Measurements from ENCODE around the gene GNL1. TPM values are rescaled to one million over a fixed set of nuclear protein-coding genes. Genes with fewer than 3 reads are reported as not detected.

GNL1 gene
- total and polyA plus RNA-seq, 9 of the 15 experiments (the other 6 are each of a cell fraction or from before 2014, with no cell fraction given) = 0.73 to 112 (median 58.0) TPM

DNA sequence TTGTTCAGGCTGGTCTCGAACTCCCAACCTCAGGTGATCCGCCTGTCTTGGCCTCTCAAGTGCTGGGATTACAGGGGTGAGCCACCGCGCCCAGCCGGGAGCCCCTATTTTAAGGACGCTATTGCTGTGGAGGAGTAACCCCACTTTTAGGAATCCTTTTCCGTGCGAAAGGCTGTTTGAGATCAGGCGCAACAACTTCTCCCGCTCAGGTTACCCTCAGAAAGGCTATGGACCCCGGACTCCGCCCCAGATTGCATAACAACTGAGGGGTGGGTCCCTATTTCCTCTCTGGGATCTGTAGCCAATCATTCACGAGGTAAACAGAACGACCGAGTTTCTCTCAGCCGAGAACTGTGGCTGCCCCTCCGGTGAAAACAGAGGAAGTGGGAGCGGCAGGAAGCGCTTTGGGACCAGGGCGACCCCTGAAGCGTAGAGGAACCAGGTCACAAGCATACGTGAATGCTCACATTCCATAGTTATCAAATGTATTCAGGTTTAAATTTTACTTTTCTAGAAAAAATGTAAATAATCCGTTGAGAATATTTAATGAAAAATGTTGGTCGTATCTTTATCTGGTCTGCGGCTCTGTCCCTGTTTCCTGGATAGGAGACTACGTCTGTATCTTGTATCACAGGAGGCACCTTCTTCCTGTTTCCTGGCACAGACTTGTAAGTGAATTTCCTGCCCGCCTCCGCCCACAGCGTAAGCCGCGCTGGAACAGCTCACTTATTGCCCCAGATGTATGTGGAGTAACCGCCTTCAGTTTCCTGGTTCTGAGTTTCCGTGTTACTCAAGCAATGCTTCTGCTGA is 40.1 kb downstream of the GNL1 start (continued):
- TF ChIP-seq ETV1 (tag; conservative IDR thresholded peaks at IDR 0.05; ENCODE audit: low read depth) (peak; percentile 96), POLR2AphosphoS5 (IDR thresholded peaks at IDR 0.05; ENCODE audit: control insufficient read depth, insufficient read depth, low read depth, low read length) (peak; percentile 87), ZNF280A (IDR thresholded peaks at IDR 0.05; ENCODE audit: low read depth, partially characterized antibody) (no peak), ZSCAN29 (IDR thresholded peaks at IDR 0.05) (0 out of 2 replicates have a peak, but pooled peaks have one; percentile 22), MEF2A (IDR thresholded peaks at IDR 0.05; ENCODE audit: control insufficient read depth, low read depth, low read length) (no peak), ARID1B (IDR thresholded peaks at IDR 0.05) (peak; percentile 83), MIER1 (IDR thresholded peaks at IDR 0.05; ENCODE audit: low read depth) (no peak), TAF9B (IDR thresholded peaks at IDR 0.05; ENCODE audit: partially characterized antibody) (peak; percentile 83), ZFX (CRISPR knock-in tag; IDR thresholded peaks at IDR 0.05) (0 out of 2 replicates have a peak, but pooled peaks have one; percentile 21), MCM2 (IDR thresholded peaks at IDR 0.05; ENCODE audit: low read depth) (no peak), ETV6 (IDR thresholded peaks at IDR 0.05; ENCODE audit: borderline replicate concordance in 1 of 2, low read depth in 2 of 2, low read length in 1 of 2) (peak; percentile 96 to 99), ETV6 (CRISPR knock-in tag; IDR thresholded peaks at IDR 0.05; ENCODE audit: borderline replicate concordance) (no peak)

Data from K562 (cell line).